ENCODE measurements around the gene MVP.

GRCh38 chr16:29850998-29851397, 30.7 kb downstream of the MVP start:
- TF ChIP-seq CSRNP3 (CRISPR knock-in tag; IDR thresholded peaks at IDR 0.05) (no peak), ESRRG (CRISPR knock-in tag; IDR thresholded peaks at IDR 0.05) (no peak), GLIS3 (CRISPR knock-in tag; IDR thresholded peaks at IDR 0.05) (no peak), ZFP30 (CRISPR knock-in tag; IDR thresholded peaks at IDR 0.05) (no peak), BACH2 (CRISPR knock-in tag; IDR thresholded peaks at IDR 0.05; ENCODE audit: borderline replicate concordance) (no peak), TCF4 (CRISPR knock-in tag; IDR thresholded peaks at IDR 0.05; ENCODE audit: borderline replicate concordance) (no peak), ZC3H10 (CRISPR knock-in tag; IDR thresholded peaks at IDR 0.05) (no peak), ZFP3 (CRISPR knock-in tag; IDR thresholded peaks at IDR 0.05) (no peak)
- TF ChIP-seq, protein P1, sequence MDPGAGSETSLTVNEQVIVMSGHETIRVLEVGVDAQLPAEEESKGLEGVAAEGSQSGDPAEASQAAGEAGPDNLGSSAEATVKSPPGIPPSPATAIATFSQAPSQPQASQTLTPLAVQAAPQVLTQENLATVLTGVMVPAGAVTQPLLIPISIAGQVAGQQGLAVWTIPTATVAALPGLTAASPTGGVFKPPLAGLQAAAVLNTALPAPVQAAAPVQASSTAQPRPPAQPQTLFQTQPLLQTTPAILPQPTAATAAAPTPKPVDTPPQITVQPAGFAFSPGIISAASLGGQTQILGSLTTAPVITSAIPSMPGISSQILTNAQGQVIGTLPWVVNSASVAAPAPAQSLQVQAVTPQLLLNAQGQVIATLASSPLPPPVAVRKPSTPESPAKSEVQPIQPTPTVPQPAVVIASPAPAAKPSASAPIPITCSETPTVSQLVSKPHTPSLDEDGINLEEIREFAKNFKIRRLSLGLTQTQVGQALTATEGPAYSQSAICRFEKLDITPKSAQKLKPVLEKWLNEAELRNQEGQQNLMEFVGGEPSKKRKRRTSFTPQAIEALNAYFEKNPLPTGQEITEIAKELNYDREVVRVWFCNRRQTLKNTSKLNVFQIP (CRISPR knock-in tag; IDR thresholded peaks at IDR 0.05; ENCODE audit: borderline replicate concordance, low read depth): no peak

Measured in SK-N-SH treated with all-trans-retinoic acid at 6 μM for 48 hours (cell line).